ENCODE data around the gene FANCL.
"Not testable (repeated sequence)": the region's sequence is repeated elsewhere in the genome, so short reads cannot be mapped to it uniquely, and the experiment has no call there.

- not testable (repeated sequence) for TF ChIP-seq POLR2A (IDR thresholded peaks at IDR 0.05; ENCODE audit: low read length); GATA1 (IDR thresholded peaks at IDR 0.05; ENCODE audit: low read depth, low read length)
Measured at GRCh38 chr2:58187022-58187421, 54.1 kb downstream of the FANCL start.
